HepG2 (cell line): ENCODE data around the gene FMN2. TPM values are rescaled to one million over a fixed set of nuclear protein-coding genes. Genes with fewer than 3 reads are reported as not detected.
"Not testable (repeated sequence)": the region's sequence is repeated elsewhere in the genome, so short reads cannot be mapped to it uniquely, and the experiment has no call there.

Experiments used
- ATAC-seq: fragments of 200-7000 bp; cut with Tn5 transposase; 3 replicates; pipeline ENCODE4 v1.9.1; 2020; ENCODE audit warnings: mild to moderate bottlenecking, moderate library complexity
- BruUV-seq: library from RNA; stranded (reverse); fragments of 400-500 nt; replicated peaks from 2 replicates; lab custom pipeline; 2021; lab: Mats Ljungman, UMichigan
- CTCF ChIA-PET: fragments of 300-600 bp; formaldehyde crosslinking; extraction: SDS; loops from one replicate; lab custom pipeline; 2021; ENCODE audit warnings: low total read pairs, inconsistent platforms, low intra/inter-chr PET ratio; lab: Yijun Ruan, JAX
- POLR2A ChIA-PET: fragments of 350-600 bp; sonication (Branson Sonifier 250); formaldehyde crosslinking; loops from one replicate; lab custom pipeline; 2020; ENCODE audit warnings: antibody characterized with exemption, inconsistent platforms; lab: Yijun Ruan, JAX
- DNase-seq: peaks from one replicate; pipeline ENCODE4 v3.0.0-alpha.2; 2015; ENCODE audit warnings: low spot score
- FAIRE-seq: peaks from 3 replicates; lab custom pipeline; 2011; peaks lifted over from hg19 to GRCh38; lab: Jason Lieb, UNC
- H2AFZ ChIP-seq: one replicate; pipeline ENCODE4 v1.6.1; 2011; ENCODE audit warnings: low read length, inconsistent platforms
- H3K27ac ChIP-seq: fragments of 300-600 bp; 3 replicates; pipeline ENCODE4 v1.8.0; 2011; ENCODE audit warnings: mixed run types, mild to moderate bottlenecking, mixed read lengths, low read length, inconsistent platforms; ENCODE audit not compliant: insufficient read depth; ENCODE audit errors: extremely low read length
- H3K27me3 ChIP-seq, 2 experiments: fragments of 200-600 bp in 1 of 2; 2 replicates in 1 of 2; 3 replicates in 1 of 2; pipeline versions ENCODE4 v1.6.0 to v1.8.0; 2011; ENCODE audit warnings: low read length in 2 of 2, mild to moderate bottlenecking in 2 of 2, moderate library complexity in 2 of 2, inconsistent platforms in 1 of 2; ENCODE audit not compliant: insufficient read depth in 2 of 2, control insufficient read depth in 1 of 2
- H3K36me3 ChIP-seq, 2 experiments: fragments of 200-600 bp in 1 of 2; replicated peaks in 1 of 2; 2 replicates in 1 of 2; 3 replicates in 1 of 2; pipeline versions ENCODE4 v1.5.1 to v1.8.0; 2011; ENCODE audit warnings: low read length in 2 of 2, inconsistent platforms in 1 of 2; ENCODE audit not compliant: insufficient read depth in 2 of 2, control insufficient read depth in 1 of 2
- H3K4me1 ChIP-seq: 2 replicates; pipeline ENCODE4 v1.5.1; 2012; ENCODE audit warnings: low read length, inconsistent platforms; ENCODE audit not compliant: insufficient read depth
- H3K4me2 ChIP-seq: 2 replicates; pipeline ENCODE4 v1.6.0; 2011; ENCODE audit warnings: low read depth, low read length, inconsistent platforms
- H3K4me3 ChIP-seq, 3 experiments: fragments of 200-600 bp in 1 of 3; sonication (generic), shearing (Covaris generic) in 1 of 3; replicated peaks in 1 of 3; 2 replicates each; pipeline ENCODE4 v1.5.1; 2011 to 2016; ENCODE audit warnings: low read length in 3 of 3, inconsistent platforms in 2 of 3, low read depth in 2 of 3, mild to moderate bottlenecking in 2 of 3, control low read depth in 1 of 3, mixed read lengths in 1 of 3; ENCODE audit not compliant: insufficient read depth in 1 of 3
- H3K79me2 ChIP-seq: one replicate; pipeline ENCODE4 v1.6.1; 2011; ENCODE audit warnings: low read length, inconsistent platforms; ENCODE audit not compliant: insufficient read depth
- H3K9ac ChIP-seq: 2 replicates; pipeline ENCODE4 v1.6.0; 2011; ENCODE audit warnings: mild to moderate bottlenecking, low read depth, low read length, inconsistent platforms; ENCODE audit not compliant: insufficient read depth
- H3K9me3 ChIP-seq: 2 replicates; pipeline ENCODE4 v1.5.1; 2012; ENCODE audit warnings: mild to moderate bottlenecking, low read length
- H4K20me1 ChIP-seq: 2 replicates; pipeline ENCODE4 v1.6.0; 2011; ENCODE audit warnings: inconsistent platforms, mild to moderate bottlenecking, low read length, moderate library complexity; ENCODE audit not compliant: insufficient read depth
- CHCHD3 ChIP-seq: sonication (generic); formaldehyde crosslinking; IDR thresholded peaks from 2 replicates; pipeline ENCODE4 v1.8.0; 2022; ENCODE audit warnings: mild to moderate bottlenecking, missing genetic modification reagents, moderate library complexity
- GZF1 ChIP-seq: sonication (generic); formaldehyde crosslinking; IDR thresholded peaks from 2 replicates; pipeline ENCODE4 v1.5.1; 2020; ENCODE audit warnings: mild to moderate bottlenecking, missing genetic modification reagents
- HNRNPH1 ChIP-seq: fragments of 200-400 bp; formaldehyde crosslinking; optimal IDR thresholded peaks from 2 replicates; pipeline ENCODE3; 2017; ENCODE audit warnings: mild to moderate bottlenecking, low read depth, low read length
- NR2F2 ChIP-seq: IDR thresholded peaks from 2 replicates; pipeline ENCODE4 v1.6.1; 2012; ENCODE audit warnings: low read depth, inconsistent platforms, borderline replicate concordance
- RXRA ChIP-seq: sonication (generic); formaldehyde crosslinking; IDR thresholded peaks from 2 replicates; pipeline ENCODE4 v1.5.1; 2020; ENCODE audit warnings: missing genetic modification reagents
- TCF7L2 ChIP-seq: IDR thresholded peaks from 2 replicates; pipeline ENCODE4 v1.6.1; 2011; ENCODE audit warnings: mild to moderate bottlenecking, low read depth, low read length, moderate library complexity
- ZNF441 ChIP-seq: sonication (generic); formaldehyde crosslinking; IDR thresholded peaks from 2 replicates; pipeline ENCODE4 v1.7.0; 2021; ENCODE audit warnings: missing genetic modification reagents, borderline replicate concordance
- ZNF460 ChIP-seq: sonication (generic); formaldehyde crosslinking; IDR thresholded peaks from 2 replicates; pipeline ENCODE4 v1.5.1; 2020; ENCODE audit warnings: missing genetic modification reagents, mild to moderate bottlenecking, borderline replicate concordance
- ZNF543 ChIP-seq: sonication (generic); formaldehyde crosslinking; IDR thresholded peaks from 2 replicates; pipeline ENCODE4 v1.4.0; 2020; ENCODE audit warnings: mild to moderate bottlenecking, missing genetic modification reagents
- ZNF713 ChIP-seq: sonication (generic); formaldehyde crosslinking; IDR thresholded peaks from 2 replicates; pipeline ENCODE4 v1.4.0; 2020; ENCODE audit warnings: mild to moderate bottlenecking, missing genetic modification reagents
- ZNF746 ChIP-seq: sonication (generic); formaldehyde crosslinking; IDR thresholded peaks from 2 replicates; pipeline ENCODE4 v1.8.0; 2022; ENCODE audit warnings: mild to moderate bottlenecking, missing genetic modification reagents
- ZSCAN21 ChIP-seq: sonication (generic); formaldehyde crosslinking; IDR thresholded peaks from 2 replicates; pipeline ENCODE4 v1.8.0; 2022; ENCODE audit warnings: mild to moderate bottlenecking, missing genetic modification reagents, moderate library complexity, borderline replicate concordance
- WGBS: methylation state at CpG from one replicate; pipeline ENCODE4 v1.1.6; 2017; ENCODE audit warnings: low lambda C conversion rate; 5-methylcytosine and 5-hydroxymethylcytosine counted together
- in situ Hi-C: cut with HindIII; loops from 2 replicates; pipeline ENCODE4 v1.10.0; 2017; ENCODE audit warnings: low pct_unique_long_range_greater_than_20kb; ENCODE audit not compliant: extremely low pct_ligation_motif_present
- intact Hi-C: fragments of 100-400 bp; cut with micrococcal nuclease; formaldehyde crosslinking; loops from one replicate; pipeline ENCODE4 v1.10.0; 2022; ENCODE audit not compliant: unreplicated experiment
- polyA plus RNA-seq, 8 experiments: library from polyadenylated mRNA; depleted of rRNA in 3 of 8; stranded (reverse) in 7 of 8; unstranded in 1 of 8; fragments of >200 nt; fragmentation: Illumina TruSeq in 4 of 8; extraction: Trizol in 4 of 8; gene quantifications; 2 replicates each; pipeline versions ENCODE4 v1.2.1 to v1.2.3, GENCODE V29; 2011 to 2016; ENCODE audit warnings: low read depth in 4 of 8, missing spikeins in 1 of 8, mixed read lengths in 1 of 8; ENCODE audit not compliant: insufficient read depth in 1 of 8
- total RNA-seq, 5 experiments: library from RNA; depleted of rRNA; stranded (reverse); fragments of >200 nt; fragmentation: Illumina TruSeq; extraction: Trizol; gene quantifications; 2 replicates each; pipeline ENCODE4 v1.2.3, GENCODE V29; 2016; ENCODE audit warnings: low read depth in 1 of 5
- TF ChIP-seq, protein P1 (sequence below): sonication (generic); formaldehyde crosslinking; IDR thresholded peaks from 2 replicates; pipeline ENCODE4 v1.4.0; 2020; ENCODE audit warnings: low read depth, mild to moderate bottlenecking, missing genetic modification reagents
- TF ChIP-seq, protein P2 (sequence below): sonication (generic); formaldehyde crosslinking; IDR thresholded peaks from 2 replicates; pipeline ENCODE4 v1.4.0; 2020; ENCODE audit warnings: missing genetic modification reagents
- TF ChIP-seq, protein P3 (sequence below): sonication (generic); formaldehyde crosslinking; IDR thresholded peaks from 2 replicates; pipeline ENCODE4 v1.5.0; 2020; ENCODE audit warnings: mild to moderate bottlenecking, missing genetic modification reagents

The FMN2 gene
- total and polyA plus RNA-seq, 2 of the 13 experiments (the other 11 are each of a cell fraction or from before 2014, with no cell fraction given): not detected

DNA sequence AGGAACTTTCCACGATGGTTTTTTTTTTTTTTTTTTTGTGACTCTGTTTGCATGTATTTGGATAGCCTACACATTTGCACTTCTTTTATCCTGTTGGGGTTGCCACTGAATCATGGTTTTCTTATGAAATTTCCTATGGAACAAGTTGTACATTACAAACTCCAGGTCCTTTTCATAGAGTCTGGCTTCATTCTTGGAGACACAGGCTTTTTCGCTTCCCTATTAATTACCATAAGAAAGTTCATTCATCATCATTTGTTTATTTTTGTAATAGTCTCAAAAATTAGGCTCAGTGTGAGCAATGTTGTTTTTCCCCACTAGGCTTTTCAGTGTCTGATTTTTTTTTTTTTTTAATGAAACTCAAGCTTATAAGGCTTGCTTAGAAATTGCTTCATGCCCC lies 179.4 kb downstream of the FMN2 start (continued):
- TF ChIP-seq ZNF460 (no peak), HNRNPH1 (no peak), ZNF543 (CRISPR knock-in tag) (no peak)
- TF ChIP-seq, protein P1, sequence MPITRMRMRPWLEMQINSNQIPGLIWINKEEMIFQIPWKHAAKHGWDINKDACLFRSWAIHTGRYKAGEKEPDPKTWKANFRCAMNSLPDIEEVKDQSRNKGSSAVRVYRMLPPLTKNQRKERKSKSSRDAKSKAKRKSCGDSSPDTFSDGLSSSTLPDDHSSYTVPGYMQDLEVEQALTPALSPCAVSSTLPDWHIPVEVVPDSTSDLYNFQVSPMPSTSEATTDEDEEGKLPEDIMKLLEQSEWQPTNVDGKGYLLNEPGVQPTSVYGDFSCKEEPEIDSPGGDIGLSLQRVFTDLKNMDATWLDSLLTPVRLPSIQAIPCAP: no peak
- TF ChIP-seq, protein P2, sequence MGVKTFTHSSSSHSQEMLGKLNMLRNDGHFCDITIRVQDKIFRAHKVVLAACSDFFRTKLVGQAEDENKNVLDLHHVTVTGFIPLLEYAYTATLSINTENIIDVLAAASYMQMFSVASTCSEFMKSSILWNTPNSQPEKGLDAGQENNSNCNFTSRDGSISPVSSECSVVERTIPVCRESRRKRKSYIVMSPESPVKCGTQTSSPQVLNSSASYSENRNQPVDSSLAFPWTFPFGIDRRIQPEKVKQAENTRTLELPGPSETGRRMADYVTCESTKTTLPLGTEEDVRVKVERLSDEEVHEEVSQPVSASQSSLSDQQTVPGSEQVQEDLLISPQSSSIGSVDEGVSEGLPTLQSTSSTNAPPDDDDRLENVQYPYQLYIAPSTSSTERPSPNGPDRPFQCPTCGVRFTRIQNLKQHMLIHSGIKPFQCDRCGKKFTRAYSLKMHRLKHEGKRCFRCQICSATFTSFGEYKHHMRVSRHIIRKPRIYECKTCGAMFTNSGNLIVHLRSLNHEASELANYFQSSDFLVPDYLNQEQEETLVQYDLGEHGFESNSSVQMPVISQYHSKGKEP: no peak
- TF ChIP-seq, all 625 proteins: peak for 0

DNA sequence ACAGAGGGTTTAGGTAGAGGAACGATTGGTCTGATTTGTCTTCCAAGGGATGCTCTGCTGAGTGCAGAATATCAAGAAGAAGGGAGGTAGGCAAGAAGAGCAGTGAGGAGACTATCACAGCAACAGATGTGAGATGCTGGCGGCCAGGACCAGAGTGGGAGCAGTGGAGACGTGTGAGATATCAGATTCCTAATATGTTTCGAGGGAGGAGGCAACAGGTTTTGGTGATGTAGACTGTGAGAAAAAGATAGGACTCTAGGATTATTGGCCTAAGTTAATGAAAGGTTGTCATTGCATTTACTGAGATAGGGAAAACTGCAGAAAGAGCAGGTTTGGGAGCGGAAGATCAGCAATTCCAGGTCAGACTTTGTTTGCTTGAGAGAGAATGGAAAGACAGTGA lies 182.9 kb downstream of the FMN2 start:
- Histone ChIP-seq H3K27ac (no peak overlapping the region), H3K36me3 (no peaks in the 10 kb centered on the region), H3K9me3 (peaks cover 8% of the 10 kb centered on the region), H3K79me2 (no peaks in the 10 kb centered on the region), H3K4me3 (no peak overlapping the region), H3K9ac (no peak overlapping the region), H4K20me1 (no peaks in the 10 kb centered on the region; the same call in 1 of the 2 replicates), H3K4me1 (no peaks in the 10 kb centered on the region), H2AFZ (no peak overlapping the region), H3K4me2 (no peak overlapping the region), H3K27me3 (no peaks in the 10 kb centered on the region)
- intact Hi-C loops: no loop called here
- no TSS peak for BruUV-seq
- CTCF ChIA-PET: no interaction called here
- POLR2A ChIA-PET: no interaction called here
- no peak for ATAC-seq
- in situ Hi-C loops: no loop called here
- no peak for DNase-seq
- FAIRE-seq: no peak
- TF ChIP-seq ZNF746: no peak
- TF ChIP-seq RXRA: no peak
- no peak for TF ChIP-seq TCF7L2
- no peak for TF ChIP-seq ZNF441 (CRISPR knock-in tag)
- TF ChIP-seq NR2F2: no peak
- no peak for TF ChIP-seq ZNF713 (CRISPR knock-in tag)
- no peak for TF ChIP-seq CHCHD3 (CRISPR knock-in tag)
- TF ChIP-seq ZSCAN21 (CRISPR knock-in tag): no peak
- no peak for TF ChIP-seq GZF1 (CRISPR knock-in tag)
- TF ChIP-seq, protein P3, sequence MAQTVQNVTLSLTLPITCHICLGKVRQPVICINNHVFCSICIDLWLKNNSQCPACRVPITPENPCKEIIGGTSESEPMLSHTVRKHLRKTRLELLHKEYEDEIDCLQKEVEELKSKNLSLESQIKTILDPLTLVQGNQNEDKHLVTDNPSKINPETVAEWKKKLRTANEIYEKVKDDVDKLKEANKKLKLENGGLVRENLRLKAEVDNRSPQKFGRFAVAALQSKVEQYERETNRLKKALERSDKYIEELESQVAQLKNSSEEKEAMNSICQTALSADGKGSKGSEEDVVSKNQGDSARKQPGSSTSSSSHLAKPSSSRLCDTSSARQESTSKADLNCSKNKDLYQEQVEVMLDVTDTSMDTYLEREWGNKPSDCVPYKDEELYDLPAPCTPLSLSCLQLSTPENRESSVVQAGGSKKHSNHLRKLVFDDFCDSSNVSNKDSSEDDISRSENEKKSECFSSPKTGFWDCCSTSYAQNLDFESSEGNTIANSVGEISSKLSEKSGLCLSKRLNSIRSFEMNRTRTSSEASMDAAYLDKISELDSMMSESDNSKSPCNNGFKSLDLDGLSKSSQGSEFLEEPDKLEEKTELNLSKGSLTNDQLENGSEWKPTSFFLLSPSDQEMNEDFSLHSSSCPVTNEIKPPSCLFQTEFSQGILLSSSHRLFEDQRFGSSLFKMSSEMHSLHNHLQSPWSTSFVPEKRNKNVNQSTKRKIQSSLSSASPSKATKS (CRISPR knock-in tag): no peak
- WGBS: 9% methylated on average over 5 of the region's 5 CpGs

DNA sequence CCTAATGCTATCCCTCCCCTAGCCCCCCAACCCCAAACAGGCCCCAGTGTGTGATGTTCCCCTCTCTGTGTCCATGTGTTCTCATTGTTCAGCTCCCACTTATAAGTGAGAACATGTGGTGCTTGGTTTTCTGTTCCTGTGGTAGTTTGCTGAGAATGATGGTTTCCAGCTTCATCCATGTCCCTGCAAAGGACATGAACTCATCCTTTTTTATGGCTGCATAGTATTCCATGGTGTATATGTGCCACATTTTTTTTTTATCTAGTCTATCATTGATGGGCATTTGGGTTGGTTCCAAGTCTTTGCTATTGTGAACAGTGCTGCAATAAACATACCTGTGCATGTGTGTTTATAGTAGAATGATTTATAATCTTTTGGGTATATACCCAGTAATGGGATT lies 183.5 kb downstream of the FMN2 start:
- H3K4me1 ChIP-seq, CTCF ChIA-PET, H3K4me2 ChIP-seq, H3K4me3 ChIP-seq, H3K27me3 ChIP-seq, in situ Hi-C loops, intact Hi-C loops, ATAC-seq, H4K20me1 ChIP-seq, H3K9ac ChIP-seq, POLR2A ChIA-PET, H3K9me3 ChIP-seq, FAIRE-seq, H3K79me2 ChIP-seq, H2AFZ ChIP-seq, DNase-seq, H3K27ac ChIP-seq, H3K36me3 ChIP-seq, BruUV-seq: not testable (repeated sequence)
